Fibroblast of peridontal ligament (primary cell): ENCODE measurements around the gene CLCN7.

Experiments
- DNase-seq: peaks from one replicate; pipeline ENCODE4 v3.0.0-alpha.2; 2010; ENCODE audit errors: extremely low read depth

The CLCN7 gene

DNA sequence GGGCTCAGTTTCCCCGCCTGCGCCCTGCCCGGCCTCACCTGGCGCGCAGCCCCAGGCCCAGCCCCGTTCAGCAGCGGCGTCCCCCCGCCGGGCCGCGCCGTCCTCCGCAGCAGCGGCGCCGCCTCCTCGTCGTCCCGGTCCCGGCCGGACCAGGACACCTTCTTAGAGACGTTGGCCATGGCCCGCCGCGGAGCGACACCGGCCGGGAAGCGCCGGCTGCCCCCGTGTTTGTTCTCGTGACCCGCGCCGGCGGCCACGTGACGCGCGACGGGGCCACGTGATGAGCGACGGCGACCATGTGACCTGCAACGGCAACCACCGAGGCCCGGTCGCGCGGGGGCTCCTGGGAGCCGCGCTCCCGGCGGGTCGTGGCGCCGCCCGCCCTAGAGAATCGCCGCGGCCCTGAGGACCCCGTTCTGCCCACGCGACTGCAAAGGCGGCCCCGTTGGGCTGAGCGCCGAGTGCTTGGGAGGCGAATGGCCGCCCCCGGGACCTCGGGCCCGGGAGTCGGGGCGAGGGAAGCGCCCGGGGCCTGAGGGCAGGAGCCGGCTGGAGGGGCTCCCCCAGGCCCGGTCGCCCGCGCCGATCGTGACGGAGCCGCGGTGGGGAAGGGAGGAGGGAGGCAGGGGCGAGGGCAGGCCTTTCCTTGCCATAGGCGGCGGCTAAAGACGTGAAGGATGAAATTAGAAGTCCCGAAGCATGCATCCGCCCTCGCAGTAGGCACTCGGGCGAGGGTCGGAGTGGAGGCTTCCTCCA lies at the start of gene CLCN7:
TSS of gene CLCN7 (minus strand) at position 233 of the 756 bp plus-strand sequence. CDS start at position 179, 54 bp downstream.
- DNase-seq, result peak; percentile 75

- no peak for DNase-seq
These were observed 49.5 kb upstream of the CLCN7 start for GRCh38 chr16:1524366-1524765.

GRCh38 chr16:1523581-1524245 lies 48.9 kb upstream of the CLCN7 start:
- peak; percentile 18 for DNase-seq

DNA sequence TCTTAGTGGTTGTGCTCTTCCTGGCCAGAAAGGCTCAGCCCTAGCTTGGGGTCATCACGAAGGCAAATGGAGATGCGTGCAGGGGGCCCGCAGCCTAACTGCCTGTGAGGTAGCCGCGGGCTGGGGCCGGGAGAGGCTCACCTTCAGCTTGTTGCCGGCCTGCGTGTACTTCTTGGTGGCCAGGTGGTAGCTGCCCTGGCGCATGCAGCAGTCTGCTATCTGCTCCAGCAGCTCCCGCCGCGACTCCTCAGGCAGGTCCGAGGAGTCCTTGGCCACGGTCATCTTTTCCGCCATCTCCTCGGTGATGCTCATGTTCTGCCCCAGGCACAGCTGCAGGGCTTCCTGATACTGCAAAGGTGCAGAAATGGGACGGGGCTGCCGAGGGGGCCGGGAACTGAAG lies 45.6 kb upstream of the CLCN7 start:
- no peak for DNase-seq

DNA sequence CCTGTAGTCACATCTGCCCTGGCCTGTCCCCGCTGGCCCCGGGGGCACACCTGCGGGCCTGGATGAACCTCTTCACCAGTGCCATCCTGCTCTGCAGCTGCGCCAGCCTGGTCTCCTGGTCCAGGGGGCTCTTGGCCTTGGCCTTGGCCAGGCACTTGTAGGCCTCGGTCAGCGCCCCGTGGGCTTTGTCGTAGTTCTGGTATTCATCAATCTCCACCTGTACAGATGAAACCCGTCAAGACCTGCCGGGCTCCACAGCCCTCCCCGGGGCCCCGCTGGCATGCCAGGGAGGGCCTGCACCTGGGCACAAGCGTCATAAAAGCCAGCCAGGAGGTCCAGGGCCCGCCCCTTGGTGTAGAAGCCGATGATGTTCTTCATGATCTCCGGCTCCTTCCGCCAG lies 45.0 kb upstream of the CLCN7 start:
- DNase-seq, result no peak

GRCh38 chr16:1518626-1519135 lies 43.9 kb upstream of the CLCN7 start:
- no peak for DNase-seq

DNA sequence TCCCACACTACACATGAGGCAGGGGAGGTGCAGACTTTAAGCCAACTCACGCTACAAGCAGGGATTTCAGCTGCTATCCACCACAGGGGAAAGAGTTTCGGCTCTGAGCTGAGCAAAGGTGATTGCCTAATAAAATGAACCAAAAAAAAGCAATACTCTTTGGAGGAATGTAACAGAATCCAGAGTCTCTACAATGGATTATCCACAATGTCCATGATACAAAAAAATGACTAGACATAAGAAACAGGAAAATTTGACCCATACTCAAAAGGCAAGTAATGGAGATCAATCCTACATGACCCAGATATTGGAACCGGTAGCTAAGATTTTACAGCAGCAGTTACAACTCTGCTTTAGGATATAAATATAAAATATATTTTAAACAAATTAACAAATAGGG lies 39.7 kb upstream of the CLCN7 start:
- no peak for DNase-seq

DNA sequence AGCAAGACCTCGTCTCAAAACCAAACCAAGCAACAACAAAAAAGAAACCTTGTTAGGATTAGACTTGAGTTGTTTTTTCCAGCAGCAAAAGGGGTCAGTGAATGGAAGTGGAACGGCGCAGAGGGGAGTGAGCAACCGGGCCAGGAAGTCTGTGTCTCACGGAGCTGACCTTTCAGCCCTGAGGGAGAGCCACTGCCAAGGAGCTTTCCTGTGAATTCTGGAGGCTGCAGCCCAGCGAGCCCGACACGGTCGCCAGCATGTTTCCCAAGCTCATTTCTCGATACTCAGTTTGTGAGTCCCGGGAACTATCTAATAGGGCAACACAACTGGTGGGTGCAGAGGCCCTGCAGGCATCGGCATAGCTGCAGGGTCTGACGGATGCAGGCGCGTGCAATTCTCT lies 37.9 kb upstream of the CLCN7 start:
- no peak for DNase-seq

- DNase-seq, result no peak
These were observed 37.1 kb upstream of the CLCN7 start for GRCh38 chr16:1511662-1512569.

- no peak for DNase-seq
These were observed 36.1 kb upstream of the CLCN7 start for GRCh38 chr16:1510941-1511351.

- DNase-seq, result no peak
These were observed 35.4 kb upstream of the CLCN7 start for GRCh38 chr16:1510272-1510671.

- DNase-seq, result no peak
These were observed 34.7 kb upstream of the CLCN7 start for GRCh38 chr16:1509307-1510221.

- DNase-seq, result no peak
These were observed 33.8 kb upstream of the CLCN7 start for GRCh38 chr16:1508494-1509187.

GRCh38 chr16:1506494-1507213 lies 31.8 kb upstream of the CLCN7 start:
- no peak for DNase-seq

GRCh38 chr16:1505912-1506311 lies 31.1 kb upstream of the CLCN7 start:
- no peak for DNase-seq

- DNase-seq, result no peak
These were observed 30.4 kb upstream of the CLCN7 start for GRCh38 chr16:1505073-1505844.

GRCh38 chr16:1503110-1503955 lies 28.5 kb upstream of the CLCN7 start:
- no peak for DNase-seq
